H9 (cell line): Measurements from ENCODE around the gene KIAA0753. TPM values are rescaled to one million over a fixed set of nuclear protein-coding genes. Genes with fewer than 3 reads are reported as not detected.
A peak's percentile ranks its signal among the peaks of the same experiment; 100 is the strongest.

Experiments
- DNase-seq: peaks from one replicate; pipeline ENCODE4 v3.0.0-alpha.2; 2017
- H2AFZ ChIP-seq: one replicate; pipeline ENCODE4 v1.6.1; 2013; ENCODE audit warnings: mild to moderate bottlenecking, low read length, control low read depth, moderate library complexity
- H2AK5ac ChIP-seq: 2 replicates; pipeline ENCODE4 v1.6.1; 2013; ENCODE audit warnings: low read length, control low read depth, mixed read lengths; ENCODE audit not compliant: insufficient read length
- H2BK120ac ChIP-seq: one replicate; pipeline ENCODE4 v1.6.1; 2013; ENCODE audit warnings: low read depth, mild to moderate bottlenecking, low read length, control low read depth, inconsistent platforms; ENCODE audit not compliant: poor library complexity, severe bottlenecking
- H2BK12ac ChIP-seq: 2 replicates; pipeline ENCODE4 v1.6.1; 2013; ENCODE audit warnings: low read length, control low read depth, mixed read lengths, low read depth; ENCODE audit not compliant: insufficient read length
- H2BK15ac ChIP-seq: 2 replicates; pipeline ENCODE4 v1.6.1; 2013; ENCODE audit warnings: low read depth, low read length, control low read depth
- H2BK20ac ChIP-seq: one replicate; pipeline ENCODE4 v1.6.1; 2013; ENCODE audit warnings: low read depth, mild to moderate bottlenecking, low read length, control low read depth, inconsistent platforms; ENCODE audit not compliant: poor library complexity, severe bottlenecking
- H2BK5ac ChIP-seq: 2 replicates; pipeline ENCODE4 v1.6.1; 2013; ENCODE audit warnings: low read length, control low read depth, mixed read lengths; ENCODE audit not compliant: insufficient read length
- H3K14ac ChIP-seq: 2 replicates; pipeline ENCODE4 v1.6.1; 2013; ENCODE audit warnings: low read length, control low read depth; ENCODE audit not compliant: insufficient read depth
- H3K18ac ChIP-seq: 2 replicates; pipeline ENCODE4 v1.6.1; 2013; ENCODE audit warnings: low read depth, mild to moderate bottlenecking, mixed read lengths, low read length, control low read depth; ENCODE audit not compliant: insufficient read length
- H3K23ac ChIP-seq: 2 replicates; pipeline ENCODE4 v1.6.1; 2013; ENCODE audit warnings: low read length, control low read depth, mixed read lengths, low read depth; ENCODE audit not compliant: insufficient read length
- H3K23me2 ChIP-seq: 2 replicates; pipeline ENCODE4 v1.6.1; 2013; ENCODE audit warnings: low read depth, mild to moderate bottlenecking, mixed read lengths, low read length, control low read depth; ENCODE audit not compliant: insufficient read length, poor library complexity, severe bottlenecking
- H3K27ac ChIP-seq: 2 replicates; pipeline ENCODE4 v1.5.1; 2013; ENCODE audit warnings: low read length, control low read depth, mixed read lengths, low read depth; ENCODE audit not compliant: insufficient read length
- H3K27me3 ChIP-seq: 2 replicates; pipeline ENCODE4 v1.6.1; 2013; ENCODE audit warnings: low read length, control low read depth, inconsistent platforms; ENCODE audit not compliant: insufficient read depth
- H3K4ac ChIP-seq: 2 replicates; pipeline ENCODE4 v1.6.1; 2013; ENCODE audit warnings: low read depth, mild to moderate bottlenecking, control low read depth, inconsistent platforms, low read length, moderate library complexity
- H3K4me1 ChIP-seq: 2 replicates; pipeline ENCODE4 v1.6.1; 2013; ENCODE audit warnings: low read length, control low read depth, inconsistent platforms; ENCODE audit not compliant: insufficient read depth
- H3K4me2 ChIP-seq: 2 replicates; pipeline ENCODE4 v1.6.1; 2013; ENCODE audit warnings: low read length, control low read depth, mixed read lengths; ENCODE audit not compliant: insufficient read length, insufficient read depth
- H3K56ac ChIP-seq: 2 replicates; pipeline ENCODE4 v1.6.1; 2013; ENCODE audit warnings: low read depth, mild to moderate bottlenecking, mixed read lengths, low read length, control low read depth; ENCODE audit not compliant: insufficient read length
- H3K79me1 ChIP-seq: 2 replicates; pipeline ENCODE4 v1.6.1; 2013; ENCODE audit warnings: low read depth, mild to moderate bottlenecking, moderate library complexity, low read length, control low read depth, inconsistent platforms; ENCODE audit not compliant: insufficient read depth, poor library complexity, severe bottlenecking
- H3K79me2 ChIP-seq: 2 replicates; pipeline ENCODE4 v1.6.1; 2013; ENCODE audit warnings: low read length, control low read depth, inconsistent platforms; ENCODE audit not compliant: insufficient read depth
- H3K9ac ChIP-seq: 2 replicates; pipeline ENCODE4 v1.6.1; 2013; ENCODE audit warnings: low read length, control low read depth, mixed read lengths; ENCODE audit not compliant: insufficient read length; ENCODE audit errors: extremely low read depth
- H3K9me3 ChIP-seq: one replicate; pipeline ENCODE4 v1.6.1; 2013; ENCODE audit warnings: low read depth, low read length, inconsistent platforms; ENCODE audit not compliant: control insufficient read depth
- H3T11ph ChIP-seq: one replicate; pipeline ENCODE4 v1.6.1; 2013; ENCODE audit warnings: mild to moderate bottlenecking, low read length, control low read depth, inconsistent platforms
- H4K20me1 ChIP-seq: one replicate; pipeline ENCODE4 v1.6.1; 2013; ENCODE audit not compliant: control insufficient read depth, insufficient read length, insufficient read depth
- H4K5ac ChIP-seq: 2 replicates; pipeline ENCODE4 v1.6.1; 2013; ENCODE audit warnings: low read depth, mild to moderate bottlenecking, mixed read lengths, low read length, control low read depth; ENCODE audit not compliant: insufficient read length
- H4K8ac ChIP-seq: replicated peaks from 2 replicates; pipeline ENCODE4 v1.6.1; 2013; ENCODE audit warnings: low read length, control low read depth, mixed read lengths, low read depth; ENCODE audit not compliant: insufficient read length
- H4K91ac ChIP-seq: 2 replicates; pipeline ENCODE4 v1.6.1; 2013; ENCODE audit warnings: low read depth, mild to moderate bottlenecking, moderate library complexity, mixed read lengths, low read length, control low read depth; ENCODE audit not compliant: insufficient read length
- H3K27ac Mint-ChIP-seq, 3 experiments: 2 replicates in 2 of 3; 3 replicates in 1 of 3; pipeline ENCODE4 v1.8.0; 2020 to 2021; ENCODE audit warnings: mixed read lengths in 3 of 3, mild to moderate bottlenecking in 1 of 3, moderate library complexity in 1 of 3
- H3K27me3 Mint-ChIP-seq: 2 replicates; pipeline ENCODE4 v1.8.0; 2021; ENCODE audit warnings: low read depth, mild to moderate bottlenecking, moderate library complexity, mixed read lengths
- H3K36me3 Mint-ChIP-seq, 3 experiments: 2 replicates in 2 of 3; 3 replicates in 1 of 3; pipeline ENCODE4 v1.8.0; 2020 to 2021; ENCODE audit warnings: low read depth in 3 of 3, mixed read lengths in 3 of 3; ENCODE audit not compliant: insufficient read depth in 1 of 3
- H3K4me1 Mint-ChIP-seq, 2 experiments: 2 replicates each; pipeline ENCODE4 v1.8.0; 2020; ENCODE audit warnings: mixed read lengths in 2 of 2
- H3K4me3 Mint-ChIP-seq, 2 experiments: 2 replicates in 1 of 2; 3 replicates in 1 of 2; pipeline ENCODE4 v1.8.0; 2020 to 2021; ENCODE audit warnings: mild to moderate bottlenecking in 2 of 2, mixed read lengths in 2 of 2, moderate library complexity in 1 of 2
- H3K9me3 Mint-ChIP-seq, 2 experiments: 2 replicates in 1 of 2; 3 replicates in 1 of 2; pipeline ENCODE4 v1.8.0; 2020; ENCODE audit warnings: mild to moderate bottlenecking in 2 of 2, mixed read lengths in 2 of 2, moderate library complexity in 1 of 2
- WGBS: extraction: QIAGEN DNeasy Blood & Tissue Kit; methylation state at CpG from one replicate; pipeline ENCODE4 v1.1.7; 2013; ENCODE audit warnings: missing lambda C conversion rate, low lambda C conversion rate, mixed read lengths; ENCODE audit not compliant: insufficient read length; ENCODE audit errors: extremely low coverage; 5-methylcytosine and 5-hydroxymethylcytosine counted together
- total RNA-seq: library from RNA; stranded (reverse); gene quantifications from 2 replicates; pipeline ENCODE4 v1.2.1, GENCODE V29; 2021
- TF ChIP-seq, protein P1 (sequence below): fragments of 200-600 bp; sonication (generic); conservative IDR thresholded peaks from 3 replicates; pipeline ENCODE4 v1.8.0; 2021; ENCODE audit warnings: antibody characterized with exemption, mild to moderate bottlenecking

KIAA0753 gene
- total RNA-seq, 1 experiment from 2014 or later: 37.2 TPM

DNA sequence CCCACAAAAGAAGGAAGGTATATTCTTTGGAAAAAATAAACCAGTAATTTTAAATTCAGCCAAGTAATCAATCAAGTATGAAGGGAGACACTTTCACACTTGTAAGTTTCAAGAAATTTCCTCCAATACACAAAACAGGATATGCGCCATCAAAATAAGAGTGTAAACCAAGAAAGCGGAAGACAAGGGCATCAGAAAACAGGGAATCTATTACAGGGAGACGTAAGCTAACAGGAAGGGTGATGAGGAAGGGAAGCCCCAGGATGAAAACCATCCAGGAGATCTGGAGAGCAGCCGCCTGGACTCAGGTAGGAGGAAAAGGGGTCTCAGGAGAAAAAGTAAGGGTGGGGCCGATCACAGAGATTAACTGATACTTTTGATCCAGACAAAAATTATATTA, 52.3 kb downstream of the KIAA0753 start:
- TF ChIP-seq, protein P1, sequence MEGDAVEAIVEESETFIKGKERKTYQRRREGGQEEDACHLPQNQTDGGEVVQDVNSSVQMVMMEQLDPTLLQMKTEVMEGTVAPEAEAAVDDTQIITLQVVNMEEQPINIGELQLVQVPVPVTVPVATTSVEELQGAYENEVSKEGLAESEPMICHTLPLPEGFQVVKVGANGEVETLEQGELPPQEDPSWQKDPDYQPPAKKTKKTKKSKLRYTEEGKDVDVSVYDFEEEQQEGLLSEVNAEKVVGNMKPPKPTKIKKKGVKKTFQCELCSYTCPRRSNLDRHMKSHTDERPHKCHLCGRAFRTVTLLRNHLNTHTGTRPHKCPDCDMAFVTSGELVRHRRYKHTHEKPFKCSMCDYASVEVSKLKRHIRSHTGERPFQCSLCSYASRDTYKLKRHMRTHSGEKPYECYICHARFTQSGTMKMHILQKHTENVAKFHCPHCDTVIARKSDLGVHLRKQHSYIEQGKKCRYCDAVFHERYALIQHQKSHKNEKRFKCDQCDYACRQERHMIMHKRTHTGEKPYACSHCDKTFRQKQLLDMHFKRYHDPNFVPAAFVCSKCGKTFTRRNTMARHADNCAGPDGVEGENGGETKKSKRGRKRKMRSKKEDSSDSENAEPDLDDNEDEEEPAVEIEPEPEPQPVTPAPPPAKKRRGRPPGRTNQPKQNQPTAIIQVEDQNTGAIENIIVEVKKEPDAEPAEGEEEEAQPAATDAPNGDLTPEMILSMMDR: no peak
- no peak overlapping the region for H4K5ac ChIP-seq
- H3K79me1 ChIP-seq: no peaks in the 10 kb centered on the region
- H3K9me3 Mint-ChIP-seq: peaks cover 4 to 6% of the 10 kb centered on the region in 2 experiments; a peak in 4 of 5 replicates
- H2AK5ac ChIP-seq: no peak overlapping the region
- no peak overlapping the region for H2BK20ac ChIP-seq
- H3K27me3 Mint-ChIP-seq: no peaks in the 10 kb centered on the region
- no peak overlapping the region for H2BK120ac ChIP-seq
- H4K20me1 ChIP-seq: no peaks in the 10 kb centered on the region
- H3K4me2 ChIP-seq: no peak overlapping the region
- H3K4me1 ChIP-seq: no peaks in the 10 kb centered on the region
- H3K36me3 Mint-ChIP-seq: peaks cover 53 to 80% (median 78%) of the 10 kb centered on the region in 3 experiments
- H3K4me3 Mint-ChIP-seq: no peak overlapping the region
- no peak overlapping the region for H3K18ac ChIP-seq
- H2BK5ac ChIP-seq: no peak overlapping the region
- H4K8ac ChIP-seq: no peak overlapping the region
- no peaks in the 10 kb centered on the region for H3K79me2 ChIP-seq
- H2AFZ ChIP-seq: no peak overlapping the region
- H3K4me1 Mint-ChIP-seq: peaks cover 5 to 9% of the 10 kb centered on the region in 2 experiments
- H3K56ac ChIP-seq: no peak overlapping the region
- no peak overlapping the region for H3K27ac ChIP-seq
- no peak overlapping the region for H4K91ac ChIP-seq
- H3K23ac ChIP-seq: no peak overlapping the region
- no peak overlapping the region for H3K9ac ChIP-seq
- no peaks in the 10 kb centered on the region for H3K9me3 ChIP-seq
- peak overlapping the region in 1 of 3 experiments; percentile 83; a peak in 1 of 7 replicates for H3K27ac Mint-ChIP-seq
- H3K4ac ChIP-seq: no peak overlapping the region
- WGBS: no CpG with 5 or more reads among the region's 5 CpGs
- DNase-seq: no peak
- no peak overlapping the region for H3T11ph ChIP-seq
- H3K27me3 ChIP-seq: no peaks in the 10 kb centered on the region
- H2BK15ac ChIP-seq: no peak overlapping the region
- no peak overlapping the region for H3K14ac ChIP-seq
- no peak overlapping the region for H2BK12ac ChIP-seq
- no peaks in the 10 kb centered on the region for H3K23me2 ChIP-seq
